ENCODE results near the gene COPS8. TPM values are rescaled to one million over a fixed set of nuclear protein-coding genes. Genes with fewer than 3 reads are reported as not detected.
A peak's percentile ranks its signal among the peaks of the same experiment; 100 is the strongest.

COPS8 gene
- total RNA-seq, 4 donors from 2014 or later = 108 to 158 (median 120) TPM

DNA sequence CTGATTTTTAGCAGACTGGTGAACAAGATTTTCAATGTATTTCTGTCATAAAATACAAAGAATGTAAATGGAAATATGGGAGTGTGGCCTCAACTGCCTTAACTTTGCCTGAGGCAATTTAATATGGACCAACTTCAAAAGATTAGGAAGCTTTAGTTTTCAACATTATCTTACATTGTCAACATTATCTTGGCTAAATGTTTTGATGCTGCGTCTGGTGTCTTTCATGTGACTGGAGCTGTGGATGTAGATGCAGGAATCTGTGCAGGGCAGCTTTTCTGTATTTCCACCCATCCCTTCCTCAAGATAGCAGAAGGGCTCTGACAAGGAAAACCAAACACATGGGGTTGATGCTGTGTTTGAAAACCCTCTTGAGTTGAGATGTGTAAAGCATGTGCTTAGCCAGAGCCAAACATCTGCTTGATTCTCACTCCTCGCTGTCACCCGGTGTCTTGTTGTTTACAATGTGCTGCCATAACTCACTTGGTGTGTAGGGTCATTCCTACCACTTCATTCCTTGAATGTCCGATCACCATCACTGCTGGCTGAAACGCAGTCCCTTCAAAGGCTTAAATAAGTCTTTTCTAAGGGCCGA is 33.0 kb downstream of the COPS8 start:
- peak overlapping the region in 2 of 4 donors; percentile 12 to 39 for H3K27ac ChIP-seq

DNA sequence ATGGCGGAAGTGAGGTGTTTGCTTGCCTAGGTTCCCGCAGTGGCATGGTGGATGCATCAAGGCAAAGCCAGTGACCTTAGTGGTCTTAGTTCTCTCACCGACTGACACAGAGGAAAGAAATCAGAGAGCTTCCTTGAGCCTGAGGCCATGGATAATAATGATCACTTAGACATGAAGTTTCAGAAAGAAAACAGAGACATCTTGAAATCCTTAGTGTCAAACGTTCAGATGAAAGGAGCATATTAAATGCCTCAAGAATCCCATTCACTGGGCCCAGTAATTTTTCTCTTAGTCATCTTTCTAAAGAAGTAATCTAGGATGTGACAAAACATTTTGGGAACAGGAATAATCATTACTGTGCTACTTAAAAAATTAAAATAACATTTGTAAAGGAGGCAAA is 35.2 kb downstream of the COPS8 start:
- H3K4me3 ChIP-seq = no peak overlapping the region
- H3K27me3 ChIP-seq = no peaks in the 10 kb centered on the region
- TF ChIP-seq POLR2AphosphoS5 (IDR thresholded peaks at IDR 0.05) (no peak), EP300 (IDR thresholded peaks at IDR 0.05) (no peak), POLR2A (IDR thresholded peaks at IDR 0.05) (no peak)
- TF ChIP-seq, protein P1, sequence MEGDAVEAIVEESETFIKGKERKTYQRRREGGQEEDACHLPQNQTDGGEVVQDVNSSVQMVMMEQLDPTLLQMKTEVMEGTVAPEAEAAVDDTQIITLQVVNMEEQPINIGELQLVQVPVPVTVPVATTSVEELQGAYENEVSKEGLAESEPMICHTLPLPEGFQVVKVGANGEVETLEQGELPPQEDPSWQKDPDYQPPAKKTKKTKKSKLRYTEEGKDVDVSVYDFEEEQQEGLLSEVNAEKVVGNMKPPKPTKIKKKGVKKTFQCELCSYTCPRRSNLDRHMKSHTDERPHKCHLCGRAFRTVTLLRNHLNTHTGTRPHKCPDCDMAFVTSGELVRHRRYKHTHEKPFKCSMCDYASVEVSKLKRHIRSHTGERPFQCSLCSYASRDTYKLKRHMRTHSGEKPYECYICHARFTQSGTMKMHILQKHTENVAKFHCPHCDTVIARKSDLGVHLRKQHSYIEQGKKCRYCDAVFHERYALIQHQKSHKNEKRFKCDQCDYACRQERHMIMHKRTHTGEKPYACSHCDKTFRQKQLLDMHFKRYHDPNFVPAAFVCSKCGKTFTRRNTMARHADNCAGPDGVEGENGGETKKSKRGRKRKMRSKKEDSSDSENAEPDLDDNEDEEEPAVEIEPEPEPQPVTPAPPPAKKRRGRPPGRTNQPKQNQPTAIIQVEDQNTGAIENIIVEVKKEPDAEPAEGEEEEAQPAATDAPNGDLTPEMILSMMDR (IDR thresholded peaks at IDR 0.05) = no peak
- WGBS, 2 donors (ENCODE audit: low coverage in 1 of 2) = 70% methylated on average over 4 of the region's 4 CpGs
- H3K9me3 ChIP-seq = no peaks in the 10 kb centered on the region
- H3K36me3 ChIP-seq = no peaks in the 10 kb centered on the region
- peaks cover under 1 to 25% (median 4%) of the 10 kb centered on the region in 3 donors for H3K4me1 ChIP-seq
- ATAC-seq = no peak
- peak overlapping the region in 2 of 4 donors; percentile 8 to 37 for H3K27ac ChIP-seq

More for the DNA sequence above, 33.0 kb downstream of the COPS8 start:
- H3K4me1 ChIP-seq = peaks cover 0 to 20% (median 4%) of the 10 kb centered on the region in 3 donors
- ATAC-seq = no peak
- no peak for TF ChIP-seq POLR2AphosphoS5 (IDR thresholded peaks at IDR 0.05)
- TF ChIP-seq, protein P1 (IDR thresholded peaks at IDR 0.05) = no peak
- no peak for TF ChIP-seq EP300 (IDR thresholded peaks at IDR 0.05)
- no peak for TF ChIP-seq POLR2A (IDR thresholded peaks at IDR 0.05)
- H3K4me3 ChIP-seq = no peak overlapping the region
- H3K27me3 ChIP-seq = no peaks in the 10 kb centered on the region
- 35 to 73% methylated on average over 3 to 6 of the region's 6 CpGs for WGBS, 2 donors (ENCODE audit: low coverage in 1 of 2)
- H3K36me3 ChIP-seq = no peaks in the 10 kb centered on the region
- H3K9me3 ChIP-seq = no peaks in the 10 kb centered on the region

DNA sequence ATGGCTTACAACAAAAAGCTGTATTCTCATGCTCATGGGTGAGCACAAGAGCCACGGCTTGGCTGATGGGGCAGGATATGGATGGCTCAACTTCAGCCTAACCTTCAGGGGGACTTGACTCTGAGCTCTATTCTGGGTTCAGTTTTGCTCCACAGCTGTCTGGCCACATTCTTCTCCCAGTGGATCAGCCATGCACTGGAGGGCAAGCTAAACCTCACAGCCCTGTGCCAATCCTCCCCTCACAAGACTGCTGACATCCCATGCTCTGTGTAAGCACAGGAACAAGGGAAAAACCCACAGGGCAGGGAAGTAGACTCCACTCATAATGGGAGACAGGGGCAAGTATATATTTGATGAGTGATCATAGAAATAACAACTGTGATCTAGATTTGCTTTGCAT is 35.6 kb downstream of the COPS8 start:
- Histone ChIP-seq H3K27me3 (no peaks in the 10 kb centered on the region), H3K9me3 (no peaks in the 10 kb centered on the region), H3K4me1 (peaks cover 5 to 29% (median 7%) of the 10 kb centered on the region in 3 donors), H3K27ac (peak overlapping the region in 2 of 4 donors; percentile 8 to 37), H3K36me3 (no peaks in the 10 kb centered on the region), H3K4me3 (no peak overlapping the region)
- no peak for ATAC-seq
- WGBS, 2 donors (ENCODE audit: low coverage in 1 of 2) = 67 to 100% methylated on average over 1 of the region's 1 CpG
- no peak for TF ChIP-seq EP300 (IDR thresholded peaks at IDR 0.05)
- no peak for TF ChIP-seq POLR2A (IDR thresholded peaks at IDR 0.05)
- TF ChIP-seq, protein P1 (IDR thresholded peaks at IDR 0.05) = no peak
- no peak for TF ChIP-seq POLR2AphosphoS5 (IDR thresholded peaks at IDR 0.05)

DNA sequence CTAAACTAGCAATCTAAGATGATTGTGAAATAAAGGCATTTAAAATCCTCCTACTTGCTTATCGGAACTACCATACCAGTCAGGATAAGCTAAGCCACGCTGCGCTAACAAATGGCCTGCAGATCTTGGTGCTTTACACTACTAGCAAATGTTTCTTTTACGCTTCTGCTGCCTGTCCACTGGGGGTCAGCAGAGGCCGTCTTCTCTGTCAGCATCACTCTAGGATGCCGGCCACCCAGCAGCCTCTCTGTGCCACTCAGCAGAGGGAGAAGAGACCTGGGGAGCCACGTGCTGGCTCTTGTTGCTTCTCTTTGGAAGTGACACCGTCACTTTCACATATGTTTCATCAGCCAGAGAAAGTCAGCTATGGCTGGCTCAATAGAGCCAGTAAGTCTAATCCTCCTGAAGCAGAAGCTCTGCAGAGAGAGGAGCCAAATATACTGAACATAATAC is 36.6 kb downstream of the COPS8 start:
- Histone ChIP-seq H3K9me3 (no peaks in the 10 kb centered on the region), H3K4me3 (no peak overlapping the region), H3K36me3 (no peaks in the 10 kb centered on the region), H3K27ac (no peak overlapping the region), H3K4me1 (peaks cover 7 to 38% (median 9%) of the 10 kb centered on the region in 3 donors), H3K27me3 (no peaks in the 10 kb centered on the region)
- no peak for TF ChIP-seq POLR2A (IDR thresholded peaks at IDR 0.05)
- TF ChIP-seq, protein P1 (IDR thresholded peaks at IDR 0.05) = peak; percentile 51 to 78 (median 72)
- 59 to 81% methylated on average over 5 of the region's 8 CpGs for WGBS, 2 donors (ENCODE audit: low coverage in 1 of 2)
- ATAC-seq = peak; percentile 79

DNA sequence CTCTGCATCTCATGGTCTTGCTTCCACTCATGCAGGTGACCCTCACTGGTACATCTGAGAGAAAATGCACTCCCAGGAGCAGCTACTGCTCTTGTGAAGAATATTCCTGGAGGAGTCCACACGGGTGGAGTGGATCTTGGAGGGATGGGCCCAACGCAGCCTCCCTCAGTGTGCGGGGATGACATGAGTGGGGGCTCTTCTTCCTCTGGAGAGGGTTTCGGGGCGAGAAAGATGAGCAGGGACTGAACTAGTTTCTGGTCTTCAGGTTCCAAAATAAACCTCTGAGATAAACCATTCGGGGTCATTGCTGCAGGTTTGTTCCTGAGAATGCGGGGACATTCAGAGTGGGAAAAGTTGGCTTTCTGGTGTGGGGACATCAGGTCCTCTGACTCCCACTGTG is 39.1 kb downstream of the COPS8 start:
- WGBS, 2 donors (ENCODE audit: low coverage in 1 of 2) = 80 to 100% methylated on average over 1 to 2 of the region's 7 CpGs
- Histone ChIP-seq H3K4me1 (peaks cover 13 to 43% (median 16%) of the 10 kb centered on the region in 3 donors), H3K27ac (no peak overlapping the region), H3K27me3 (no peaks in the 10 kb centered on the region), H3K36me3 (no peaks in the 10 kb centered on the region), H3K9me3 (no peaks in the 10 kb centered on the region), H3K4me3 (no peak overlapping the region)
- no peak for TF ChIP-seq POLR2A (IDR thresholded peaks at IDR 0.05)
- no peak for ATAC-seq

All from gastroesophageal sphincter (tissue), 4 donors.